Activated CD8-positive, alpha-beta T cell treated with anti-CD3 and anti-CD28 coated beads for 36 hours (primary cell): ENCODE results near the gene PLCB4. TPM values are rescaled to one million over a fixed set of nuclear protein-coding genes. Genes with fewer than 3 reads are reported as not detected.

Experiments used
- ATAC-seq: fragments of 200-7000 bp; cut with Tn5 transposase; one replicate; pipeline ENCODE4 v1.10.0; 2021; ENCODE audit warnings: mild to moderate bottlenecking, moderate library complexity
- CTCF ChIA-PET: fragments of 350-600 bp; sonication (Branson Sonifier 250); formaldehyde crosslinking; loops from one replicate; lab custom pipeline; 2021; ENCODE audit warnings: antibody characterized with exemption; lab: Charles Lee
- POLR2A ChIA-PET: fragments of 350-600 bp; sonication (Branson Sonifier 250); formaldehyde crosslinking; loops from one replicate; lab custom pipeline; 2021; ENCODE audit warnings: antibody characterized with exemption; lab: Charles Lee
- DNase-seq: peaks from one replicate; pipeline ENCODE4 v3.0.0-alpha.2; 2020
- H3K27ac Mint-ChIP-seq: one replicate; pipeline ENCODE4 v1.8.0; 2021; ENCODE audit warnings: mild to moderate bottlenecking, mixed read lengths
- H3K27me3 Mint-ChIP-seq: one replicate; pipeline ENCODE4 v1.8.0; 2021; ENCODE audit warnings: mixed read lengths
- H3K36me3 Mint-ChIP-seq: one replicate; pipeline ENCODE4 v1.8.0; 2021; ENCODE audit warnings: low read depth, mixed read lengths
- H3K4me1 Mint-ChIP-seq: one replicate; pipeline ENCODE4 v1.8.0; 2021; ENCODE audit warnings: low read depth, mixed read lengths
- H3K4me3 Mint-ChIP-seq: one replicate; pipeline ENCODE4 v1.8.0; 2021; ENCODE audit warnings: mild to moderate bottlenecking, moderate library complexity, mixed read lengths
- H3K9me3 Mint-ChIP-seq: one replicate; pipeline ENCODE4 v1.8.0; 2021; ENCODE audit warnings: mixed read lengths
- intact Hi-C: fragments of 100-400 bp; cut with micrococcal nuclease; formaldehyde crosslinking; loops from one replicate; pipeline ENCODE4 v1.10.0; 2022
- total RNA-seq, 2 experiments: library from RNA; stranded (reverse); gene quantifications; one replicate each; pipeline ENCODE4 v1.2.3, GENCODE V29; 2021
- TF ChIP-seq, protein P1 (sequence below): fragments of 200-600 bp; IDR thresholded peaks from one replicate; pipeline ENCODE4 v1.8.0; 2022; ENCODE audit warnings: antibody characterized with exemption, mild to moderate bottlenecking

The PLCB4 gene
- total RNA-seq, 2 experiments from 2014 or later: not detected

DNA sequence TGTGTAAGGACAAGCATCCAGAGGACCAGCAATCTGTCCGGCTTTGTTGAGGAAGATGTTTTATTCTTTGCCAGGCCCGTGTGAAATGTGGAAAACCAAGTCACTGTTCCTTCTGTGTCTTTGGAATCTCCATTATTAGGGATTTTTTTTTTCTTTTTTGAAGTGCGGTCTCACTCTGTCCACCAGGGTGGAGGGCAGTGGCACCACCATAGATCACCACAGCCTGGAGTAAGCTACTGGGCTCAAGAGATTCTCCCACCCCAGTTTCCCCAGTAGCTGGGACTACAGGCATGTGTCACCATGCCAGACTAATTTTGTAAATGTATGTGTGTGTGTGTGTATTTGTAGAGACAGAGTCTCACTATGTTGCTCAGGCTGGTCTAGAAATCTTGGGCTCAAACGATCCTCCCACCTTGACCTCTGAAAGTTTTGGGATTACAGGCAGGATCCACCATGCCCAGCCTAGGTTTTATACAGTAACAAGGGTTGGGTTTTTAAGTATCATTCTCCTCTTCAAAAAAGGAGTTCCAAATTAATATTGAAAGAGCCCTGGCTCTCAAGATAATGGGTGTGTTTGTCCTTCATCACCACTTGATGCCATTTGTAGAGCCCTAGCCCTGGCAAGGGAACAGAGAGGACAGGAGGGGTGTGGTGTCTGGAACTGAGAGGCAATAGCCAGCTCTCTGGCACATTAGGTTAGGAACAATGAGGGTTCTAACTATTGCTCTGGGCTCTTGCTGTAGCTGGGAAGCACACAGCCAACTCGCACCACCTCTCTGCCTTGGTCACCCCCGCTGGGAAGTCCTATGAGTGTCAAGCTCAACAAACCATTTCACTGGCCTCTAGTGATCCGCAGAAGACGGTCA is 448.6 kb downstream of the PLCB4 start:
- no peak overlapping the region for H3K27ac Mint-ChIP-seq
- H3K4me3 Mint-ChIP-seq: no peak overlapping the region
- TF ChIP-seq, protein P1, sequence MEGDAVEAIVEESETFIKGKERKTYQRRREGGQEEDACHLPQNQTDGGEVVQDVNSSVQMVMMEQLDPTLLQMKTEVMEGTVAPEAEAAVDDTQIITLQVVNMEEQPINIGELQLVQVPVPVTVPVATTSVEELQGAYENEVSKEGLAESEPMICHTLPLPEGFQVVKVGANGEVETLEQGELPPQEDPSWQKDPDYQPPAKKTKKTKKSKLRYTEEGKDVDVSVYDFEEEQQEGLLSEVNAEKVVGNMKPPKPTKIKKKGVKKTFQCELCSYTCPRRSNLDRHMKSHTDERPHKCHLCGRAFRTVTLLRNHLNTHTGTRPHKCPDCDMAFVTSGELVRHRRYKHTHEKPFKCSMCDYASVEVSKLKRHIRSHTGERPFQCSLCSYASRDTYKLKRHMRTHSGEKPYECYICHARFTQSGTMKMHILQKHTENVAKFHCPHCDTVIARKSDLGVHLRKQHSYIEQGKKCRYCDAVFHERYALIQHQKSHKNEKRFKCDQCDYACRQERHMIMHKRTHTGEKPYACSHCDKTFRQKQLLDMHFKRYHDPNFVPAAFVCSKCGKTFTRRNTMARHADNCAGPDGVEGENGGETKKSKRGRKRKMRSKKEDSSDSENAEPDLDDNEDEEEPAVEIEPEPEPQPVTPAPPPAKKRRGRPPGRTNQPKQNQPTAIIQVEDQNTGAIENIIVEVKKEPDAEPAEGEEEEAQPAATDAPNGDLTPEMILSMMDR: no peak
- H3K4me1 Mint-ChIP-seq: peaks cover 2% of the 10 kb centered on the region
- no peaks in the 10 kb centered on the region for H3K9me3 Mint-ChIP-seq
- ChIA-PET CTCF (no interaction called here), POLR2A (no interaction called here)
- no peaks in the 10 kb centered on the region for H3K36me3 Mint-ChIP-seq
- H3K27me3 Mint-ChIP-seq: peaks cover 53% of the 10 kb centered on the region
- ATAC-seq (no peak), DNase-seq (no peak)
- intact Hi-C loops: no loop called here

DNA sequence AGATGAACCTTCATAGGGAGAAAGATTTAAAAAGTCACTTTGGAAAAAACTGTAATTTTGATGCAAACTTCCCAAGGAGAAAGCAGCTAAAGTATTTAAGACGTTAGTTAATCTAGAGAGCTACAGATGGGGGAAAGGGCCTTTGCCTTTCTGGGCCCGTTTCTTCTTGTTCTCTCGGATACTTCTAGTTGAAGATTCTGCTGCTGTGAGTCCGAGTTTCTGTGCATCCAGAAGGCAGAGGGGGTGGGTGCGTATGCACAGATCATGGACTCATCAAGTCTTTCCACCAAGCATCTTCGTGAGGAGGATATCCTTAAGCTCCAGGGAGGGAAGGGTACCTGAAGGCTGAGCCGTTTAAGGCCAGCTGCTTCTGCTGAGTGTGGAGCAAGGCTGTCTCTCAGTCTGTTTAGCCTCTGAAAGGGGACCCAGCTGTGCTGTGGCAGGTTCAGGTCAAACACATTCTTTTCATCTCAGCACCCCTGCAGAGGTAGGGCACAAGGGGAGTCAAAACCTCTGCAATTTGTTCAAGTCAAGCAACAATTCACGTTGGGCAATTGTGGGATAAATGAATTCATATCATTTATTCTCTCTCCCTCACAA is 449.8 kb downstream of the PLCB4 start:
- ATAC-seq: no peak
- Mint-ChIP-seq H3K4me3 (no peak overlapping the region), H3K27ac (no peak overlapping the region), H3K9me3 (no peaks in the 10 kb centered on the region), H3K27me3 (peaks cover 48% of the 10 kb centered on the region), H3K36me3 (no peaks in the 10 kb centered on the region), H3K4me1 (peaks cover 2% of the 10 kb centered on the region)
- intact Hi-C loops: no loop called here
- TF ChIP-seq, protein P1: no peak
- no peak for DNase-seq
- POLR2A ChIA-PET: no interaction called here
- CTCF ChIA-PET: no interaction called here

DNA sequence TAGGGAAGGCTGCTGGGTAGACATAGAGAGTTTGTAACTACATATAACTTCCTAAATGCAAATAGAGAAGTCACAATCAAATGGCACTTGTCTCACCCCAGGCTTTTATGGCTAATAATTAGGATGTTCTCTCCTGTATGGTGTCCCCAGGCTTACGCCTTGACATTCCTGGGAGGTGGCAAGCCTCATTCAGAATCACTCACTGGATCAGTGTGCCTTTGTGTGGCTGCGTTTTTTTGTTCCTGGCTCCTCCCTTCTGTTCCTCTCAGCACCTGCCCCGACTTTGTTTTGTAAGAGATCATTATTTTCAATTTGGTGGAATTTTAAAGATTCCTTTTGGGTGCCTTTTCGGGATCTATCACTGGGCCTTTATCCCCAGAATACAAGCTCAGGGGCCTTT is 451.2 kb downstream of the PLCB4 start:
- POLR2A ChIA-PET: no interaction called here
- Mint-ChIP-seq H3K4me3 (no peak overlapping the region), H3K9me3 (no peaks in the 10 kb centered on the region), H3K36me3 (no peaks in the 10 kb centered on the region), H3K27me3 (peaks cover 35% of the 10 kb centered on the region), H3K4me1 (no peaks in the 10 kb centered on the region), H3K27ac (no peak overlapping the region)
- DNase-seq: no peak
- ATAC-seq: no peak
- CTCF ChIA-PET: interaction anchor here (1.1 kb wide), 1 partner anchor 112 kb away, joined by 3 read pairs; no protein-coding TSS in a partner anchor
- intact Hi-C loops: no loop called here
- TF ChIP-seq, protein P1: no peak

DNA sequence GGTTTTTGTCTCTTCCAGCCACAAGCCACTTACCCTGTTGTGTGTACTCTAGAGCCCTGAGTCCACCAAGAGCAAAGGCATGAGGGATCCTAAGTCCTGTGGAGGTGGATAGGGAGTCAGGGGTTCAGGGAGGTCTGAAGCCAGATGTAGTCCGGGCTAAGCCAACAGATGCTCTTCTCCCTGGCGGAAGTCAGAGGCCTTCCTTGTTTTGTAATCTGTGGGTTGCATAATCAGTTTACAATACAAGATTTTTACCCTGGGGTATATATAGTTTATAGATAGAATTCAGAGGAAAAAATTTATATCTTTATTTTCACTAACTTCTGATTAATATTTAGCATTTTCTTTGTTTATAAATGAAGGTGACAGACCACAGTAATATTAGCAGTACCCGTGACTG is 454.7 kb downstream of the PLCB4 start:
- DNase-seq: no peak
- Mint-ChIP-seq H3K36me3 (no peaks in the 10 kb centered on the region), H3K9me3 (no peaks in the 10 kb centered on the region), H3K4me3 (no peak overlapping the region), H3K27me3 (peaks cover 10% of the 10 kb centered on the region), H3K4me1 (no peaks in the 10 kb centered on the region), H3K27ac (no peak overlapping the region)
- no peak for ATAC-seq
- POLR2A ChIA-PET: no interaction called here
- CTCF ChIA-PET: no interaction called here
- intact Hi-C loops: no loop called here
- TF ChIP-seq, protein P1: no peak
